Panc1 (cell line): ENCODE data around the gene BBS9. TPM values are rescaled to one million over a fixed set of nuclear protein-coding genes. Genes with fewer than 3 reads are reported as not detected.
A peak's percentile ranks its signal among the peaks of the same experiment; 100 is the strongest.

Experiments used
- ATAC-seq: fragments of 200-7000 bp; cut with Tn5 transposase; 2 replicates; pipeline ENCODE4 v1.9.1; 2020; ENCODE audit warnings: mild to moderate bottlenecking, moderate library complexity
- BruUV-seq: library from RNA; stranded (reverse); fragments of 400-500 nt; replicated peaks from 2 replicates; lab custom pipeline; 2021; lab: Mats Ljungman, UMichigan
- CTCF ChIA-PET: fragments of 300-600 bp; sonication (Branson Sonifier 250); formaldehyde crosslinking; loops from one replicate; lab custom pipeline; 2022; ENCODE audit warnings: antibody characterized with exemption; lab: Charles Lee
- POLR2A ChIA-PET: fragments of 300-600 bp; sonication (Branson Sonifier 250); formaldehyde crosslinking; loops from one replicate; lab custom pipeline; 2022; ENCODE audit warnings: antibody characterized with exemption; lab: Charles Lee
- DNase-seq: peaks from one replicate; pipeline ENCODE4 v3.0.0-alpha.2; 2010; ENCODE audit warnings: low read depth, low spot score
- H3K27ac ChIP-seq: 2 replicates; pipeline ENCODE4 v1.5.1; 2011; ENCODE audit warnings: mild to moderate bottlenecking, low read length, inconsistent platforms
- H3K27me3 ChIP-seq: fragments of 200-500 bp; sonication (Bioruptor generic); 2 replicates; pipeline ENCODE4 v1.6.0; 2014; ENCODE audit warnings: low read length, inconsistent platforms; ENCODE audit not compliant: control insufficient read depth, insufficient read depth
- H3K36me3 ChIP-seq: fragments of 200-500 bp; sonication (Bioruptor generic); 2 replicates; pipeline ENCODE4 v1.5.1; 2014; ENCODE audit warnings: inconsistent platforms, mild to moderate bottlenecking, low read length, moderate library complexity; ENCODE audit not compliant: control insufficient read depth, insufficient read depth
- H3K4me1 ChIP-seq: 2 replicates; pipeline ENCODE4 v1.5.1; 2011; ENCODE audit warnings: inconsistent platforms, mild to moderate bottlenecking, low read length, moderate library complexity; ENCODE audit not compliant: control insufficient read depth, insufficient read depth
- H3K4me3 ChIP-seq, 2 experiments: 2 replicates each; pipeline ENCODE4 v1.5.1; 2011 to 2012; ENCODE audit warnings: low read depth in 2 of 2, low read length in 2 of 2, mild to moderate bottlenecking in 2 of 2, inconsistent platforms in 1 of 2, moderate library complexity in 1 of 2
- H3K9me3 ChIP-seq: fragments of 200-500 bp; sonication (Bioruptor generic); 2 replicates; pipeline ENCODE4 v1.5.1; 2014; ENCODE audit warnings: low read depth, mild to moderate bottlenecking, inconsistent platforms, low read length, moderate library complexity; ENCODE audit not compliant: control insufficient read depth, insufficient read depth
- CTCF ChIP-seq: fragments of 450-650 bp; IDR thresholded peaks from 2 replicates; pipeline ENCODE4 v1.5.1; 2017; ENCODE audit warnings: mild to moderate bottlenecking
- REST ChIP-seq, 2 experiments: IDR thresholded peaks; 2 replicates each; pipeline ENCODE4 v1.6.1; 2011 to 2012; ENCODE audit warnings: low read depth in 2 of 2, control low read depth in 1 of 2, low read length in 1 of 2, mild to moderate bottlenecking in 1 of 2, moderate library complexity in 1 of 2; ENCODE audit not compliant: insufficient read depth in 1 of 2
- SIN3A ChIP-seq: IDR thresholded peaks from 2 replicates; pipeline ENCODE4 v1.6.1; 2012; ENCODE audit warnings: low read depth, mild to moderate bottlenecking, low read length, moderate library complexity, borderline replicate concordance; ENCODE audit not compliant: insufficient read depth
- TCF7L2 ChIP-seq: IDR thresholded peaks from 2 replicates; pipeline ENCODE4 v1.6.1; 2011; ENCODE audit warnings: mild to moderate bottlenecking, low read depth, low read length, inconsistent platforms
- in situ Hi-C: cut with HindIII; loops from 2 replicates; pipeline ENCODE4 v1.10.0; 2016; ENCODE audit warnings: low sequenced_read_pairs, low pct_unique_long_range_greater_than_20kb
- intact Hi-C: fragments of 100-400 bp; cut with micrococcal nuclease; formaldehyde crosslinking; loops from one replicate; pipeline ENCODE4 v1.10.0; 2022; ENCODE audit not compliant: unreplicated experiment
- total RNA-seq: library from RNA; stranded (reverse); gene quantifications from one replicate; pipeline ENCODE4 v1.2.1, GENCODE V29; 2021; ENCODE audit not compliant: unreplicated experiment

Gene BBS9
- total RNA-seq, 1 experiment from 2014 or later, result 6.9 TPM

- Histone ChIP-seq H3K4me1 (peaks cover 19% of the 10 kb centered on the region), H3K27me3 (no peaks in the 10 kb centered on the region), H3K9me3 (no peaks in the 10 kb centered on the region), H3K4me3 (peak within 1 kb of the TSS; percentile 80 to 89), H3K27ac (peak within 1 kb of the TSS; percentile 78), H3K36me3 (no peaks in the 10 kb centered on the region)
- intact Hi-C loops, result loop anchor here (5.0 kb wide), 3 partner anchors 152 to 342 kb away; partner anchors contain the start of gene FKBP9
- ChIA-PET POLR2A (no interaction called here), CTCF (interaction anchor here (0.6 to 0.8 kb wide), 3 partner anchors 72 to 166 kb away, joined by 3 to 5 read pairs (median 4); no protein-coding TSS in a partner anchor)
- BruUV-seq, result no TSS peak
- peak; percentile 94 for ATAC-seq
- no peak for DNase-seq
- TF ChIP-seq CTCF (peak; percentile 99), SIN3A (peak; percentile 66; the same call in 1 of the 2 replicates), TCF7L2 (no peak), REST (IDR thresholded peaks at IDR 0.05; ENCODE audit: insufficient read depth in 1 of 2, low read depth in 2 of 2, low read length in 1 of 2) (no peak)
- in situ Hi-C loops, result no loop called here
Measured at GRCh38 chr7:33109005-33109757, 20.2 kb upstream of the BBS9 start, which contains the start of gene RP9. Gene RP9, minus strand, starts transcription at chr7:33109404. Its CDS starts 32 bp downstream, at chr7:33109372.

GRCh38 chr7:33109758-33110238 is 19.6 kb upstream of the BBS9 start:
- in situ Hi-C loops, result no loop called here
- intact Hi-C loops, result loop anchor here (5.0 kb wide), 3 partner anchors 152 to 342 kb away; partner anchors contain the start of gene FKBP9
- POLR2A ChIA-PET, result no interaction called here
- Histone ChIP-seq H3K4me1 (peaks cover 19% of the 10 kb centered on the region), H3K4me3 (peak overlapping the region; percentile 71 to 80), H3K36me3 (no peaks in the 10 kb centered on the region), H3K27me3 (no peaks in the 10 kb centered on the region), H3K9me3 (no peaks in the 10 kb centered on the region), H3K27ac (peak overlapping the region; percentile 29; the same call in 1 of the 2 replicates)
- TF ChIP-seq SIN3A (no peak), CTCF (no peak; the same call in 1 of the 2 replicates)
- DNase-seq (no peak), ATAC-seq (no peak)
- BruUV-seq, result no TSS peak
- CTCF ChIA-PET, result interaction anchor here (0.7 to 0.8 kb wide), 2 partner anchors 72 to 167 kb away, joined by 3 to 5 read pairs; no protein-coding TSS in a partner anchor
